Activated CD4-positive, alpha-beta T cell treated with anti-CD3 and anti-CD28 coated beads for 24 hours (primary cell): Measurements from ENCODE around the gene ISG20L2.

ENCODE experiments used
- DNase-seq, 2 donors: peaks; one replicate each; pipeline ENCODE4 v3.0.0-alpha.2; 2020; ENCODE audit warnings: low read depth in 2 of 2

ISG20L2 gene

DNA sequence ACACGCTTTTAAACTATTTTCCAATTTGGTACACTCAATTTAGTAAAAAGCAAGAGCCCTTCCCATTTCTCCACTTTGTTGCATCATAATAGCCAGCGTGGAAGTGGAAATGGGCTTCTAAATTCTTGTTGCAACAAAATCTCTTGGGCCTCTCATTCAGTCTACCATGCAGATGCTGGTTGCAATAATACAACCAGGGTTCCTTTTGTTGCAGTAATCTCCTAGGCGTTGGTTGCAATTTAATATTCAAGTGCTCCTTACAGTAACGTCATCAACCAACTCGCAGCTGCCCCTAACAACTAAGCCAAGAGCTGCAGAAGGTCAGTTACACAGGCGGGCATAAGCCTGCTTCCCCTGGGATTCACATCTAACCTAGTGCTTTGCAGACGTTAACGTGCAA lies 25.7 kb upstream of the ISG20L2 start:
- no peak for DNase-seq

DNA sequence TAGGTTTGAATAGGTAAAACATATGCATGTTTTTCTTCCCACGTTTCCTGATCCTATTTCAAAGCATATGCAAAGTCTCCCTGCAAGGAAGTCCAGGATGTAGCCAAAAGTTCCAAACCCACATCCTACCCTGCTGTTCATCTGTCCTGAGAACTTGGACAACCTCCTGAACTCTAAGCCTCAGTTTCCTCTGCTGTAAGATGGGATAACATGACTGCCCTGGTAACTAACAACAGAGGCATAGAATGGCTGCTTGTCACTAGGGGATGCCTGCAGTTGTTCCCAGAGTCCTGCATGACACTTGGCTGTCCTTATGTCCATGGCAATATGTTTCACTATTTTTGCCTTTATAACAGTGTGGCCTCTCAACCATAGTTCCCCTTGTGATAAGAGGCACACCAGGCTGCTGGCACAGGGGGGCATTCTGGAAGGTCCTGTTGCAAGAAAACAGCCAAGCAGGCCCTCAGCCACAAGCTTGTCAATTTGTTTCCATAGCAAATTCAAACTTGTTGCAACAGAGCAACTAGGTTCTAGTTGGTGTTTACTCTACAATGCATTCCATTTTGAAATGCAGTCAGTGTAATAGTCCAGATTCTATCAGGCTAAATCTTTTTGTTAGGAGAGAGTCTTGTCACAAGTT lies 24.4 kb upstream of the ISG20L2 start:
- DNase-seq, result no peak

DNA sequence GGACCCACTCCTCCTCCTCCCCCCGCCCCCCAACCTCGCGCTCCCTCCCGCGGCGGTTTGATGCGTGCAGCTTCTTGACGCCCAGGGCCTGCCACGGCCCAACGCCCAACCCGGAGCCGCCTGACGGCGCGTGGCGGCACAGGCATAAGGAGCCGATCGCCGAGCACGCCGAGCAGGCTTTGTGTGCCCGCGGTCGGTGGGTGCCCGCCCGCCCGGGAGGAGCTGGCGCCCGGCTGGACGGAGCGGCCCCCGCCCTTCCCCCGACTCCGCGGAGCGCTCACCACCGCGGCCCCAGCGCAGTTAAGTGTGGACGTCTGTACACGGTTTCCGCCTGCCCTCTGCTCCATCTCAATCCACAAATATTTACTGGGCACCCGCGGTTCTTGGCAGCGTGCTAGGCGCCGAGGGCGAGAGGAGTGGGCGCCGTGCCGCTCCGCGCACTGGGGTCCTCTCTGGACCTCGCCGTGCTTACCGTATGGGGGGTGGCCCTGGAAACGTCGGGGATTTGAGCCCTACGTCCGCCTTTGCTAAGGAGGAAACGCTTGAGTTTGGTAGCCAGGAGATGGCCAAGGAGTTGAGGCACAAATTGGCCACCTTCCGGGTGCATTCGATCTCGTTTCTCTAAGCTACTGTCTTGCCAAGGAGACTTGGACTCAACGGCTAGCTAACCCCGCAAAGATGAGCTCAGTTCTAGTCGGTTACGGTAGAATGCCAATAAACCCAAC lies 23.4 kb upstream of the ISG20L2 start:
- peak; percentile 96 to 98 for DNase-seq

DNA sequence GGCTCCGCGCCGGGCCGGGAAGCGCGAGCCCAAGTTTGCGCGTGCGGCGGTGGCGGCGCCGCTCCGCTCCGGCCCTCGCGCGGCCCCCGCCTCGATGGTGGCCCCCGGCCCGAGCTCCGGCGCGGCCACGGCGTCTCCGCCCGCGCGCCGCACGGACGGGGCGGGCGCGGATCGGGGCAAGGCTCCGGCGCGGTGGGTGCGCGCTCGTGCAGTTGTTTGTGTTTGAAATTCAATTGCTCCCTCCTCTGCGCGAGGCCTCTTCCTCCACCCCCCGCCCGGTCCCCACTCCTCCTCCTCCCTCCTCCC lies 22.8 kb upstream of the ISG20L2 start, which contains the start of gene HDGF:
TSS of gene HDGF (minus strand) at position 225 of the 306 bp plus-strand sequence. CDS start 246 bp downstream, outside the sequence.
- DNase-seq, result no peak

DNA sequence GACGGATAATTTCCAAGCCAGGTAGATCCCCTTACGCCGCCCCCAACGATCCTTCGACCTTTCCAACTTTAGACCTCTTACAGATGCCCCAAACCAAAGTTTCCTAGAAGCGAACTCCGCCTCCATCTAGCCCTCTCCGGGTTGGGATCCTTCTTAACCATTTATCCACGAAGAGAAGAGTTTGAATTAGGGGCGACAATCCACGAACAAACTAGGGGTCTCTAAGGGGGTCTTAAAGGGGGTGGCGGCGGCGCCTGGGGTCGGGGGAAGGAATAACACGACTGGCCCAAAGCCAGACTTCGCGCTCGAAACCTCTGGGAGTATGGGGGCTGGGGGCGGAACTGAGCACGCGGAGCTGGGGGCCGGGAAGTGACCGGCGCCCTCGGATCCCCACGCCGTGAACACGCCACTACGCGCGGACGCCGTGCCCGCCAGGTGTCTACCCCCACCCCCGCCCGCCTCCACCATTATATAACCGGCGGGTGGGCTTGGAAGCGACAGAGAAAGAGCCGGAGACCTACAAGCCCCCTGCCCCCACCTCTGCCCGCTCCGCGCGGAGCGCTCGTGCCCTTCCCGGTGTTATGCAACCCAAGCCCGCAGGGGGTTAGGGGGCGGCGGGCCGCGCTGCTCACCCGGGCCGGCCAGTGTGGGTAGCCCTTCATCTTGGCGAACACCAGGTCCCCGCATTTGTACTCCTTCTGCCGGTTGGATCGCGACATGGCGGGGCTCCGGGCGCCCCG lies 22.3 kb upstream of the ISG20L2 start:
- no peak for DNase-seq

DNA sequence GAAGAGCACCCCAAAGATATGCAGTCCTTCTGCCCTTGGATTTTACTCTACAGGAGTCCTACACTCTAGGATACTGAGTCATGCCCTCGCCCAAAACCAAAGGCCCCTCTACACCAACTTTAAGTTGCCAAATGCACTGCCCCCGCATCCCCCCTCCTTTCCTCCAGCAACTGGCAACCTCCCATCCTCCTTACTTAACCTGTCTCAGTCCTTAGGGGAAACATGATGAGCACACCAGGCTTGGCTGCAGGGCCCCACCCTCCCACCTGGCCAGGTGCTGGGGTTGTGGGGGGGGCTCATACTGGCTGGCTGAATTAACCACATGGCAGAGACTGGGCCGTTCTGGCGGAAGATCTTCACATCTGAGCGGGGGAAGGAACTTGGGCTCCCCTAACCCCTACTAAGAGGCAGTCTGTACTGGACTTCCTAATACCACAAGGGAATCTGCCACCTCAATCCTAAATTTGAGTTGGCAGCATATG lies 21.7 kb upstream of the ISG20L2 start:
- DNase-seq, result no peak

DNA sequence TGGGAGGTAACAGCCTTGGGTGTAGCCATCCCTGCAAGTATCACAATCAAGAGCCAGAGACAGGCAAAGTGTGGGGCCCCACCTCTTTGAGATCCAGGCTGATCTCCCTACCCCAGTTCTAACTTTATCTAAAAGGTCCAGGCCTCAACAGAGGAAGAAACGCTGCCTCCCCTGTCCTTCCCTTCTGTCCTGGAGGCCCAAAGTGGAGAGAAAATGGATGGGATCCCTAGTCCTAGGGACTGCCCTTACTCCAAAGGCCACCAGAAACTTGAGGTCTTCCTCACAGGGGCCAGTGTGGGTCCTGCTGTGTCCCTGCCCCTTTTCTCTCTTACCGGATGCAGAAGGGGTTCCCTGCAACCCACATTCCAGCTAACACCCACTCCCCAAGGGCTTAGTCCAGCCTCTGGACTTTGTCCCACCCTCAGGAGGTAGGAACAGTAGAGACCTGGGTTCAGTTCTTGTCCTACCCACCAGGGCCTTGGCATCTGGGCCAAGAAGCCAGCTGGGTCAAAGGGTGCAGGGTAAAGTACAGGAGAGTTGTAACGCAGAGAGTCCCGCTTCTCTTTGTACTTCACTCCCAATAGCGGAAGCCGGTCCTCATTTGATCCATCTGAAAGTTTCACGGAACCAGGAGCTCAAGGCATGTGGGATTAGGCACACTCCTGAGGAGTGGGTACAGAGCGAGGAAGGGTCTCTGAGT lies 21.0 kb upstream of the ISG20L2 start:
- no peak for DNase-seq

DNA sequence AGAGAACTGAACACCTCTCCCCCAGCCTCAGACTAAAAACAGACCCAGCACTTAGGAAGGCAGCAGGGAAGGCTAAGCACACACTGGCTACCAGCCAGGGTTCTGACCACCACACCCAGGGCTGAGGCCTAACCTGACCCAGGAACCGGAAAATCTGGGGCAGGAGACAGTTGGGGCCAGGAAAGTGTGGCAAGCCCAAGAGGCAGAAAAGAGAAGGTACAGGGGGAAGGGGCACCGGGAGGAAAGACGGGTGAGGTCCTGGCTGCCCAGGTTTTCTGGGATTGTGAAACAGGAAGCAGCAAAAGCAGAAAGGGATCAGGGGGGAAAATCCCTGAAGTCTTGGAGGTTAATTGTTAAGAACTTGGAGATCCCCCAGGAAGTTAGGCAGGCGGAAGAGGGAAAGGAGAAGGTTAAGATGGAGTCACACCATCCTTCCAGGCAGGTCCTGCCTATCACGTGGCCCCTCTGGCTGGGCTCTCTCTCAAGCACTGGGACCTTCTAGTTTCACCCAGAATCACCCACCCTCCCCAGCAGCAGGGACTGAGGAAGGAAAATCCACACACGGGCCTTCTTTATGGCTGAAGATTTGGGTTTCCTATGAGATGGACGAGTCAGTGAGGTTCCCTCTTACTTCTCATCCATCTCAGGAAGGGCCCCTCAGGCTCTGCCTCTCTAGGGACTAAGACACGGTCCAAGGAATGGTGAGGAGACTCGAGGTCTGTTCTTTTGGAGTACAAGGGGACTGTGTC lies 20.3 kb upstream of the ISG20L2 start:
- no peak for DNase-seq

DNA sequence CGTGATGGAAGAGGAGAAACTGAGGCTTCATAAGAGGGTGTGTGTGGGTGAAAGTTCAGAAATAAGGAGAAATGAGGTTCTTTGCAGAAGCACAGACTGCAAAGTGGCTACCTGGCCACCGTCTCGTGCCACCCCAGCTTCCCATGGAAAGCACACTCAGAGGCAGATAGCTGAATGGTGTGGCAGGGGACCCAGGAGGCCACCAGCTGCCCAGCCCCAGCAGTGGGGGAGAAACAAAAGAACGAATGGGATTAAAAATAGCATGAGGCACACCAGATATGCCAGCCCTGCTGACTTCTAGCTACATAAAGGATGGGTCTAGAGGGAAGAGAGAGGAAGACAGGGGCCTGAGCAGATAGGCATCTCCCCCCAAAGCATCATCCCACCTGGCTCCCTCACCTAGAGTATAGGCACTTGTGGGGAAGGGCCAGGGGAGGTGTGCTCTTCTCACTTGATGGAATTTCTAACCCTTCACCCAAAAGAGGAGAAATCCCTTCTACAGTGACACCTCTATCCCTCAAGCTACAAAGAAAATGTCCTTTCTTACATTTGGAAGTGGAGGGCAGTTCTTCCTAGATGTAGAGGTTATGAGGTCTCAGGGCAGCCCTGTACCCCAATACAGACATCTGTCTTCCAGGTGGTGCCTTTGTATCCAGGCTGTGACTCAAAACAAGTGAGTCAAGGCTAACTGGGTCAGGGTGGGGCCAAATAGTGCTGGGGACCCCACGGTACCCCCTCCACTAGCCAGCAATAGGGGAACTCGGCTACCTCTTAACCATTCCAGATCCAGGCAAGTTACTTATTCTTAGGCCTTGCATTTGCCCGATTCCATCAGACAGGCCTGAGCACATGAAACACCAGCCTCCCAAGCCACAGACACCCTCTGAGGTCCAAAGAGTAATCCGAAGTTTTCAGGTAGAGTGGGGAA lies 19.4 kb upstream of the ISG20L2 start:
- no peak for DNase-seq

DNA sequence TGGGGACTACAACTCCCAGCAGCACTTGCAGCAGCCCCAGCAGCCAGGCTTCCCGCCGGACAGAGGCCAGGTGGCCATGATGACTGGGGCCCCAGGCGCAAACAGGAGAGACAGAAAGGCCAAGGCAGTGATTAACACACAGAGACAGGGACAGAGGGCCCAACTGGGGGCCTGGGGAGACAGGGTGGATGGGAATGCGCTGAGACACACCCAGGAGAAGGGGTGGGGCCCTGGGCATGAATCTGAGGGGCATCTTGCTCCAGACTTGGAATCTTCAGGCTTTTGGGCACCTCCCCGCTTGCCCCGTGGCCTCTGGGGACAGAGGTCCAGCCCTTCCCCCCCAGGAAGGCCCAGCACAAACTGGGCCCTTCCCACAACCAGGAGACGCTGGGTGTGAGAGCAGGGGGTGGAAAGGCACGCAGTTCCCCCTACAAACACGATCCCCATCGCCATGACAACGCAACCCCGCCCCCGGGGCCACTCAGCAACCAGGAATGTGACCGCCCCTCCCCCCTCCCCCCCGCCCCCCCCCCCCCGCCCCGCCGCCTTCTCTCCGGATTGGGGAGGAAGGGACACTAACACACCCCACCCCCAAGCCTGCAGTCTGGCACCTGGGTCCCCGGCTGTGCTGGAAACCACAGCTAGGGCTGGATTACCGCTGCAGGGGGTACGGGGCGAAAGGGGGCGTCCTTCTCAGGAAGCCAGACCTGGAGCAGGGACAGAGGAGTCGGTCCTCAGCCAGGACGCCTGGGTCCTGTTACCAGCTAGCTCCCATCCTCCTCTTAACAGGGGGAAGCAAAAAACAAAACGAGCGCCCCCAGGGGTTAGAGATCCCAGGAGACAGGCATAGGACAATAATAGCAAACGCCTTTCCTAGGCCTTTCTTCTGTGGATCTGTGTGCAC lies 18.4 kb upstream of the ISG20L2 start:
- DNase-seq, result no peak

DNA sequence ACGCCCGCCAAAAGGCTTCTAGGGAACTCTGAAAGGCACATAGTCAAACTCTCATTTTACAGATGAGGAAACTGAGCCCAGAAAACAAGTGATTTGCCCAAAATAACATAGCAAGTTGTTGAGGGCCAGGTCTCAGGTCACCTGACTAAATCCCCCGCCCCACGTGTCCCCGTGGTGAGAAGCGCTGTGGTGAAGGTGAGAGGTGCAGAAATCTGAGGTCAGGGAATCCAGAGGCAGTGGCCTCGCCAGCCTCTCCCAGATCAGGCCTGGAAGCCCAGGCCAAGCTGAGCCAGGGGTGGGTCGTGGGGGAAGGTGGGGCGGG lies 17.8 kb upstream of the ISG20L2 start:
- DNase-seq, result no peak

DNA sequence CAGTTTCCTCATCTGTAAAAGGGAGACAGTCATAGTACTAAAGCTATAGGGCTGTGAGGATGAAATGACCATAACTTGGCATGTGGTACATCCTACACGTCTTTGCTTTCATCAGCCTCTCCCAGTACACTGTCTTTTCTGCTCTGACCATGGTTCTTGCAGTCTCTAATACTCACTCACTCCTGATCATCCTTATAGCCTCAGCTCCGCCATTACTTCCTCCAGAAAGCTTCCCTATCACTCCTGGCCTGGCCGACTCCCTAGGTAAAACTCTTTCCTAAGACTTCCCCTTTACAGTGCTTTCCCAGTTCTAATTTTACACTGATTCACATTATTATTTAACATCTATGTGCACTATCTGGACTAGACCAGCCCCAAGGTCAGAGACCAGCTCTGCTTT lies 17.3 kb upstream of the ISG20L2 start:
- no peak for DNase-seq

DNA sequence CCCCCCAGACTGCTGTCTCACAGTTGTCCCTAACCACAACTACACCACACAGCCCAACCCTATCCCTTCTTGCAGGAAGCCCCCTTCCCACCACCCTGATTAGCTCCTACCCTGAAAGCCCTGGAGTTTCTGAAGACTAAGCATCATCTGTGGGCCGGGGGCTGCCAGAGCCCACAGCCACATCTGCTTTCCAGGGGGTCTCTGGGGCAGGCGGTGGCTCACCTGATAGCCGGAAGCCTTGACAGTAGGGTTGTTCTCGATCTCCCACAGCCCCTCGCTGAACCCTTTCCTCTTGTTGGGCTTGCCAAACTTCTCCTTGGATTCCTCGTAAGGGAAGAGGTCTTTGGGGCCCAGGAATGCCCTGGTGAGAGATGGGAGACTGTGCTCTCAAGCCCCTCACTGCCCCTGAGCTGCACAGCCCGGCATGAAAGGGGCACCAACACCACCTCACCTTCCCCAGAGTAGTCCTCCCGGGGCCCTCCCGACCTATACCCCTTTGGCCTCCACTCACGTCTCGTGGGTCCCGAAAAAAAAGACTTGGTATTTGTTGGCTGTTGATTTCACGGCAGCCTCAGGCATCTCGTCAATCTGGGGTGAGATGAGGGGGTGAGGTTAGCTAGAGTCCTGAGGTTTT lies 16.3 kb upstream of the ISG20L2 start:
- no peak for DNase-seq

DNA sequence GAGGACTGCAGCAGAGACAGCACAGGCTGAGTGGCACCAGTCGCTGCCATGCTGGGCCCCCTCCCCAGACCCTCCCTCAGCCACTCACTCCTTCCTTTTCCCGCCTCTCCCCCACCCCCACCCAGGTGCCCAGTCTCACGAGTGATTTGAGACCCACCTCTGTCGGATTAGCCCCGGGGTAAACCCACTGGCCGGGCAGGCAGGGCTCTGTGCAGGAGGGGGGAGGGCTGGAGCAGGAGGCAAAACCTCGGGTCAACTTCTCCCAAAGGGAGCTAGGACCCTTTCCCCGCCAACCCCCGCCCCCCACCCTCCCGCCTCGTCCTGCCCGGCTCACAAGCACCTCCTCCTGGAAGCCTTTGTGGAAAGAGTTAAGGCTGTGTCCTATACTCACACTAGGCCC lies 15.8 kb upstream of the ISG20L2 start:
- no peak for DNase-seq

DNA sequence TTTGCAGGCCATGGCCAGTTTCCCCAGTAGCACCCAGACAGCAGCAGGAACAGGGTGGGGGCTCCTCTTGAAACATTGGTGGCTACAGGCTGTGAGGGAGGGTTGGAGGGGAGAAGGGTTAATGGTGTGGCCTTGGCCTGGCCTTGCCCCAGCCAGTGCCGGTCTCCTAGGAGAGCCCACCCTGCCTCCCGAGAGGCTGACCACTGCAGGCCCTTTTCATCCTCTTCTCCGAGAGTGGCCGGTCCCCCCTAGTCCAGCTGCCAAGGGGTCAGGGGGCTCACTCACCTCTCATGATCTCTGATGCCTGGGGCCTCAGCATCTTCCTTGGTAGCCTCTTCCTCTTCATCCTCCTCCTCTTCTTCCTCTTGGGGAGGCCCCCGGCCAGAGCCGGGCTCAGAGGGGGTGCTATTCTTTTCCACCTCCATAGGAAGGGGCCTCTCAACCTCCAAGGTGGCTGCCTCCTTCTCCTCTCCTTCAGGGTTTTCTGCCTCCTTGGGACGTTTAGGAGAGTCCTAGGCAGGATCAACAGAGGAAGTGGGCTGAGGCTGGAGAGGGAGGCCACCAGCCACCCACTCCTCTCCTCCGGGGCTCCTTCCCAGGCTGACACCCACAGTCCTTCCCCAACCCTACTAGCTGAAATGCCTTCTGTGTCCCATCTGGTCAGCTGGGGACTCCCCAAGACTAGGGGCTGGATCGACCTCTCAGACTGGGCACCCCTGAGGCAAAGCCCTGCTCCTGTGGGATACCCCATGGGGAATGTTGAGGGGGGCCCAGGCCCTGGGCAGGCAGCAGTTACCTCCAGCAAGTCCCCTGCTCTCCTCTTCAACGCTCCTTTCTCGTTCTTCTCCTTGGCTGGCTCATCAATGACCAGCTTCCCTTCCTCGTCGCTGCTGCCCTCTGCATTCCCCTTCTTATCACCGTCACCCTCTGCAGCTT lies 15.1 kb upstream of the ISG20L2 start:
- DNase-seq, result no peak

DNA sequence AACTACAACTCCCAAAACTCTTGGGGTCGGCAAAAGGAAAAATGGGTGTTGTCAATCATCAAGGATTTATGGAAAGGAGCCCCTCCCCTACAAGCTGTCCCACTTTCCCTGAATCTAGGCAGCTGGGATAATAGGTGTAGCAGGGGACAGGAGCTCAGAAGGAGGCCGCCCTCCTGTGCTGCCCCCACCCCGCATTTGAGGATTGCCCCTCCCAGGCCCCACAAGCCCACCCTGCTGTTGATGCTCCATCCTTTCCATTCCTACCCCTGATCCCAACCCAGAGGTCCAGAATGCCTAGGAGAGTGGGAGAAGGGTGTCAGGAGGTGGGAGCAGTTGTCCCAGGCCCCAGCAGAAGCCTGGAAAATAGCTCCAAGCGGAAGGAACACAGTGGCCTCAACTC lies 14.2 kb upstream of the ISG20L2 start:
- DNase-seq, result no peak

DNA sequence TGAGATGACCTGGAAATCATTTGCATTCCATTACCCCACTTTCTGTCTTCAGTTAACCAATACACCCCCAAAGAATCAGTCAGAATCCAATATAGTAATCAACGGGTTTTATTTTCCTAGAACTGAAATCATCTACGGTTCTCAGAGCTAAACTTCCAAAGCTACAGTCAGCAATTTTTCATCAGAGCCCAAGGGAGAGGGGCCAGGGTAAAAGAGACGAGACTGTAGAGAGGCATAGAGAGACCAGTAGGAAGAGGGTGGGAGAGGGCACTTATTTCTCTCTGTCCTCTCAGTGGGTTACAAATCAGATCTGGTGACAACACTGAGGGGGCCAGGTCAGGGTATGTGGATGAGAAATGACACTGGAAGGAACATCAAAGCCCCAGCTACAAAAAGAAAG lies 13.5 kb upstream of the ISG20L2 start:
- no peak for DNase-seq

DNA sequence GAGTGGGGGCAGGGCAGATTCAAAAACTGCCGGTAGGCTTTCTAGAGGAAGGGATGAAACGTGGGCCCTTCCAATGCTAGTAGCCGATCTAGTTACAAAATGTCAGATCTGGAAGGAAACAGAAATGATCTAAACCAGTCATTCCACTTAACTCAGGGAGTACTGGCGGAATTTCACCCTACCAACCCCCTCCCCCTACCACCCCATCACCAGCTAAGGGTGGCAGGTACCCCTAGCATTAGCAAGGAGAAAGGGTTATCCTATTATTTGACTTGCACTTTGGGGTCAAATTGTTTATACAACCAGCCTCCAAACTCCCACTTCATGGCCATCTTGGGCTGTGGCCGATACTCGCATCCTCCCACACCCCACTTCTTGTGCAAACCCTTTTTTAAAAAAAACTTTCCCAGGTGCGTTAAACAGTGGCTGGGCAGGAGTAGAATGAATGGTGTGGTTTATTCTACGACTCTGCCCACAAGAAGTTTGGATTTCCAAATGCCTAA lies 13.0 kb upstream of the ISG20L2 start:
- DNase-seq, result no peak
